NCI-H510A (cell line): ENCODE data around the gene SRM.
"Not testable (repeated sequence)": the region's sequence is repeated elsewhere in the genome, so short reads cannot be mapped to it uniquely, and the experiment has no call there.

Experiments used
- DNase-seq: peaks from one replicate; lab custom pipeline; 2025; lab: John Stamatoyannopoulos, UW

The SRM gene

DNA sequence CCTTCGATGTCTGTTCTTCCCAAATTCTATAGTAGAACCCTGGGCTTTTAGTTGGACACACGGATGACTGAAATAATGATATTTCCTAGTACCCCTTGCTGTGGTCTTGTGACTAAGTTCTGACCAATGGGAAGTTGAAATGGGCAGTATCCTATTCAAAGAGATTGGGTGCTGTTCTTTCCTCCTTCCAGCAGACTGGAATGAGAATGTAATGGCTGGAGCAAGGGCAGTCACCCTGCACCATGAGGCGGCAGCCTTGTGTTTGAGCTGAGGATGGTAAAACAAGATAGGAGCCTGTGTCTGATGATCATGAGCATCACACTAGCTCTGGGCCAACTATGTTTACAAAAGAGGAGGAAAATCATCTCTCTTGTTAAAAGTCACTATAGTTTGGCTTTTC lies 5.1 kb upstream of the SRM start:
- DNase-seq = no peak

- DNase-seq = not testable (repeated sequence)
Observed at GRCh38 chr1:11063937-11064537, 4.2 kb upstream of the SRM start.

GRCh38 chr1:11062965-11063401 lies 3.2 kb upstream of the SRM start:
- no peak for DNase-seq

GRCh38 chr1:11061652-11062365 lies 2.0 kb upstream of the SRM start:
- DNase-seq = no peak

DNA sequence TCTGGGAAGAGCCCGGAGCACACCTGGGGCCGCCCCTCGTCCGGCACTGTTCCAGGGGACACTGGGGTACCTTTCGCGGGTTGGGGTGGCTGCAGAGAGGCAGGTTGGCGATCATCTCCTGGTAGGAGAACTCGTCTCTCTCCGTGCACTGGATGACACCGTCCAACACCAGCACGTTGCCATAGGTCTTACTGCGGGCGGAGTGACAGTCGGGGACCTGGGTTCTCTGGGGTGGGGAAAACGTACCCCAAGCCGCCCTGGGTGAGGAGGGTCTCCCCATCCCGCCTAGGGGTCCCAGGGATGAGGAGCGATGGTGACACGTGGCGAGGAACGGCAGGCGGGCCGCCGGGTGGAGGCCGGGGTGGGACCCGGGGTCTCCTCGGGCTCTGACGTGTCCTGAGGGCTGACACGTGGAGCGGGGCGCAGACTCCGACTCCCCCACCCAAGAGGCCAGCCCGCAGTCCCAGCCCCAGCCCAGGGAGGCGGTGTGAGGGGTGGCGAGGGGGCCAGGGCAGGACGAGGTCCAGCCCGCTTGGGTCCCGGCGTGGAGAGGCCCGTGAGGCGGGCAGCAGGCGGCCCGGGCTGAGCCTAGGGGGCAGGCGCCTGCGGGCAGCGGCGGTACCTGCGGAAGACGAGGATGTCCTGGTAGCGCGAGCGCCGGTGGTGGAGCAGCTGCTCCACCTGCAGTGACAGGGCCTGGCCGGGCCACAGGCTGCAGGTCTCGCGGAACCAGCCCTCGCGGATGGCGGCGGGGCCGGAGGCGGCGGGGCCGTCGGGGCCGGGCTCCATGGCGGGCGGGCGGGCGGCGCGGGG lies 457 bp downstream of the SRM start:
- no peak for DNase-seq

- peak; percentile 92 for DNase-seq
Observed at GRCh38 chr1:11058595-11059154, 1.1 kb downstream of the SRM start.

DNA sequence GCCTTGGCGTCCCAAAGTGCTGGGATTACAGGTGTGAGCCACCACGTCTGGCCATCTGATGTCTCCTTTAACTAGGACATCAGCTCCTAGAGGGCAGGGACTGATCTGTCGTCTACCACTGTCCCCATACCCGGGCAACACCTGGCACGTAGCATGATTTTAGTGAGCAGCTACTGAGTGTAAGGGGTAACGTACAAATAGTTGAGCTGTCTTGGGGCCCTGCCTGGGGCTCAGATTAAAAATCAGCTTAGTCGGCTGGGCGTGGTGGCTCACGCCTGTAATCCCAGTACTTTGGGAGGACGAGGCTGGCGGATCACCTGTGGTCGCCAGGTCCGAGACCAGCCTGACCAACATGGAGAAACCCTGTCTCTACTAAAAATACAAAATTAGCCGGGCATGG lies 1.8 kb downstream of the SRM start:
- DNase-seq = no peak

DNA sequence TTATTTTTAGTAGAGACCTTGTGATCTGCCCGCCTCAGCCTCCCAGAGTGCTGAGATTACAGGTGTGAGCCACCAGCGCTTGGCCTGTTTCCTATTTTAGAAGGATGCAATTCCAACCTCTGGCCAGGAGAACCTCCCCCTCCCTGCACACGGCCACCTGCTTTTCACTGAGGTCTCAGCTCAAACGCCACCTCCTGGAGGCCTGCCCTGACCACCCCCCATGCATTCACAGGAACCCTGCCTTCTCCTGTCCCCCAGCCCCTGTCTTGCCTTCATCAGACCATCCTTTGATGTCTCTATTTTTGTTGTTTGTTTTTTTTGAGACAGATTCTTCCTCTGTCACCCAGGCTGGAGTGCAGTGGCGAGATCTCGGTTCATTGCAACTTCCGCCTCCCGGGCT lies 2.3 kb downstream of the SRM start:
- DNase-seq = no peak

GRCh38 chr1:11056504-11056903 lies 3.3 kb downstream of the SRM start:
- DNase-seq = no peak

GRCh38 chr1:11055676-11056075 lies 4.1 kb downstream of the SRM start:
- DNase-seq = no peak

DNA sequence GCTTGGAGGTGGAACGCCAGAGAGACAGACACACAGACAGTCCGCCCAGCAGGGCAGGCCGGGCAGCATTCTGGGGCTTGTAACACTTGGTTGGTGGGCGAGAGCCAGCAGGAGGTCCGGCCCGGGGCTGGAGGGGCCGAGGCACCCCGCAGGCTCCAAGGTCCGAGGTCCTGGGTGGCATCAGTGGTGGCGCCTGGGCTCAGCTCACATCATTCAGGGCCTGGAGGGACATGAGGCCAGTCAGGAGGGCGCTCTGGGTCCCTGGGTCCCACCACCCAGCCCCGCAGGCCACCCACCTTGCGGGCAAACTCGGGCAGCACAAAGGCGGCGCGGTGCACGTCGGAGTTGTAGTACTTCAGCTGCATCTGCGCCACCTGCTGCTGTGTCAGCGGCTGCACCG lies 5.2 kb downstream of the SRM start:
- peak; percentile 47 for DNase-seq

- no peak for DNase-seq
Observed at GRCh38 chr1:11054181-11054580, 5.6 kb downstream of the SRM start.

- no peak for DNase-seq
Observed at GRCh38 chr1:11053758-11054137, 6.1 kb downstream of the SRM start.

- DNase-seq = peak; percentile 81
Observed at GRCh38 chr1:11052839-11053757, 6.7 kb downstream of the SRM start.

DNA sequence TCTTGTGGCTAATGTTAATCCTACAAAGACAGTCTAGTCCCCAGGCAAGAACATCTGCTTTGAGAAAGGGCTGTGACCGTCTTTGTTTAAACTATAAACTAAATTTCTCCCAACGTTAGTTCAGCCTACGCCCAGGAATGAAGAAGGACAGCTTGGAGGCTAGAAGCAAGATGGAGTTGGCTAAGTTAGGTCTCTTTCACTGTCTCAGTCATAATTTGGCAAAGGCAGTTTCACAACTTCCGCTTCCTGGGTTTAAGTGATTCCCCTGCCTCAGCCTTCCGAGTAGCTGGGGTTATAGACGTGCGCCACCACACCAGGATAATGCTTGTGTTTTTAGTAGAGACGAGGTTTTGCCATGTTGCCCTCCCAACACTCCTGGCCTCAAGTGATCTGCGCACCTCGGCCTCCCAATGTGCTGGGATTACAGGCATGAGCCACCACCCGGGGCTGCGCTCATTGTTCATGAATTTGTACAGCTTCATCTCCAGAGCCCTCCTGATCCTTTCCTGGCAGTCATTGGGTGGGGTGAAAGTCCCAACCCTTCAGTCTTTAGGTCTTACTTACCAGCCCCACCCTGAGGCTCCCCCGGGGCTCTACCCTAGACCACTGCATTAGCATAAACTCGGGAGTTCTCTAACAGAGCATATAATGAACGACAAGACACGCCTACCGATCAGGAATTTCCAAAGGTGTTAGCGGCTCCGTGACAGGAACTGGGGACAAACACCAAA lies 7.9 kb downstream of the SRM start:
- no peak for DNase-seq

DNA sequence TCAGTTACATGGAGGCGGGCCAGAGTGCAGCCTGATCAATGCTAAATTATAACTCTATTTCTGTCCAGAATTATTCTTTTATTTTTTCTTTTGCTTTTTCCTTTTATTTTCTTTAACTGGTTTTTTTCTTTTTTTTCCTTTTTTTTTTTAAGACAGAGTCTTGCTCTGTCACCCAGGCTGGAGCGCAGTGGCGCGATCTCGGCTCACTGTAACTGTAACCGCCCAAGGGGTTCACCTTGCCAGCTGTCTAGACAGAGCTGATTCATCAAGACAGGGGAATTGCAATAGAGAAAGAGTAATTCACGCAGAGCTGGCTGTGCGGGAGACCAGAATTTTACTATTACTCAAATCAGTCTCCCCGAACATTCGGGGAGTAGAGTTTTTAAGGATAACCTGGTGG lies 8.7 kb downstream of the SRM start:
- not testable (repeated sequence) for DNase-seq

DNA sequence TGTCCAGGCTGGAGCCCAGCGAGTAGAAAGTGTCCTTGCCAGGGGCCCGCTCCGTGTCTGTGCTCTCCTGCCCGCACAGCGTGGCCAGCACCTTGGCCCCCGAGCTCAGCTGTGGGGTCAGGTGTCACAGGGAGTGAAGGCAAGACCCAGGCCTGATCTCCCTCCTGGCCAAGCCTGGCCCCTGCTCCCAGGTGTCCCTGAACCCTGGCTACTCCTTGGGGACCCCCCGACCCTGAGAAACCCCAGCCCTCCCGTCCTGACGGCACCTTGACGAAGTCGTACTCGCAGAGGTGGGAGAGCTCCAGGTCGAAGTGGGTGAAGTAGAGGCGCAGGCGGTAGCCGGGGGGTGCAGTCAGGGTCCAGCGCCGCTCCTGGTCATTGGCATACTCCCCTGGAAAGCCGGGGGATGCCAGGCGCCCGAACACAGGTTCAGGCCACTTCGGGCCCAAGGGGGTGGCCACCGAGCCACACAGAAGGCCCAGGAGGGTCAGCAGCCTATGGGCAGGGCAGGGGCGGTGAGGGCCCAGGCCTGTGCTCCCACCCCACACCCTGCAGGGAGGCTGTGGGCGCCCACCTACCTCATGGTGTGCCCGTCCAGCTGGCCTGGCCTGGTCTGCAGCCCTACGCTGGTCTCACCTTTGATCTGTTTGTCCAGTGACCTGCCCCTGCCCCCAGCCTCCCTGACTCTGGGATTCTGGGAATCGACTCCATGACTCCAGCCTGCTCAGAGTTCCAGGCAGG lies 13.0 kb downstream of the SRM start, which contains the start of gene MASP2:
Gene MASP2, minus strand, starts transcription at position 615 of the 741 bp plus-strand sequence. Its CDS starts 32 bp downstream, at position 583.
- no peak for DNase-seq

GRCh38 chr1:11046270-11046566 lies 13.6 kb downstream of the SRM start:
- DNase-seq = no peak

DNA sequence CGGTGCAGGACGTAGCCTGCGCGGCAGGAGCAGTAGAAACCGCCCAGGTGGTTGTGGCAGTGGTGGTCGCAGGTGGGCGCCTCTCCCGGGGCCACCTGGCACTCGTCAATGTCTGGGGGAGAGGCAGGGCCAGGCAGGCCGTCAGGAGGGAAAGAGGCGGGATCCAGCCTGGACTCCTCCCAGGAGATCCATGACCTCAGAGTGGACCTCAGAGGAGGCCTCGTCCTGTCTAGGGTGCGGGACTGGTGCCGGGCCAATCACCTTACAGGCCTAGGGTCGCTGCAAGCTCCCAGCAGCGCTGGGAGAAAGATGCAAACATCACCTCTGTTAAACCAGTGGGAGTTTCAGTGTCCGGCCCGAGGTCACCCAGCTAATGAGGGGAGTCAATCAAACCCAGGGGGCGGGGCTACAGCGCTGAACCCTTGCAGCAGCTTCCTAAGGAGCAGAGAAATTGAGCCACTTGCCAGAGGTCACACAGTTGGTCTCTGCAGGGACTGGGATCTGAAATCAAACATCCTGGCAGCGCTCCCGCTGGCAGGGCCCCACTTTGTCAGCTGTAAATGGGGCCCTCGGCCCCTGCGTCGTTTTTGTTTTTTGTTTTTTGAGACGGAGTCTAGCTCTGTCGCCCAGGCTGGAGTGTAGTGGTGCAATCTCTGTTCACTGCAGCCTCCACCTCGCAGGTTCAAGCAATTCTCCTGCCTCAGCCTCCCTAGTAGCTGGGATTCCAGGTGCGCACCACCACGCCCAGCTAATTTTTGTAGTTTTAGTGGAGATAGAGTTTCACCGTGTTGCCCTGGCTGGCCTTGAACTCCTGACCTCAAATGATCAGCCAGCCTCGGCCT lies 14.2 kb downstream of the SRM start:
- peak; percentile 68 for DNase-seq
